Panc1 (cell line): ENCODE measurements around the gene DLL1.

Experiments used
- SIN3A ChIP-seq: IDR thresholded peaks from 2 replicates; pipeline ENCODE4 v1.6.1; 2012; ENCODE audit warnings: low read depth, mild to moderate bottlenecking, low read length, moderate library complexity, borderline replicate concordance; ENCODE audit not compliant: insufficient read depth
- TF ChIP-seq, protein P1 (sequence below): fragments of 450-650 bp; IDR thresholded peaks from 2 replicates; pipeline ENCODE4 v1.5.1; 2017; ENCODE audit warnings: mild to moderate bottlenecking
- TF ChIP-seq, protein P2 (sequence below), 2 experiments: IDR thresholded peaks; 2 replicates each; pipeline ENCODE4 v1.6.1; 2011 to 2012; ENCODE audit warnings: low read depth in 2 of 2, control low read depth in 1 of 2, low read length in 1 of 2, mild to moderate bottlenecking in 1 of 2, moderate library complexity in 1 of 2; ENCODE audit not compliant: insufficient read depth in 1 of 2

DNA sequence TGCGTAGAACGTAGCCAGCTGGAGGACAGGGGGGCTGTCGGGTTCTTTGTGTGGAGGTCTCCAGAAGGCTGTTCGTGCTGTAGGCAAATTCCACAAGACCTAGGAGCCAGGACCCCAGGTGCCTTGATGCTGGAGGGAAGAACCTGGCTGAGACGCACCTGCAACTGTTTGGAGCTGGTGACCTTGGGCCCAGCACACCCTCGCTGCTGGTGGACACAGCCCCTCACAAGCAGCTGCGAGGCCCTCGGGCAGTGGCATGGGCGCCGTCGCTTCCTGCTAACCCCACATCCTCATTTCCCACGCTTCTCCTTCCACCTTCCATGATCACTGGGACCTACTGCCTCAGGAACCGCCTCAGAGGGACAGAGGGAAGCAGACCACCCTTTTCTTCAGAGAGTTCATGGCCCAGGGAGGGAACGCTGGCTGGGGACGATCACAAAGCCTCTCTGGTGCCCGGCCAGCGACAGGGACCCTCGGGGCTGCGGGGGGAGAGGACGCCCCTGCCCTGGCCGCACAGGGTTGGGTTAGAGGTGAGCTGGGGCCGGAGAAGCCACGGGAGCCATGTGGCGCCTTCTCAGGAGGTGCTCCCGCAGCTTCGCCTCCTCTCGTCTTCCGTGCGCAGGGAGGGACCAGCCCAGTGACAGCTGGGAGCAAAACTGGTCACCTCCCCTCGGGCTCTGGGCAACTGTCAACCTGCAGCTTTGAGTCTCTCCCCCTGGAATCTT is 18.4 kb downstream of the DLL1 start:
- no peak for TF ChIP-seq SIN3A
- TF ChIP-seq, protein P1, sequence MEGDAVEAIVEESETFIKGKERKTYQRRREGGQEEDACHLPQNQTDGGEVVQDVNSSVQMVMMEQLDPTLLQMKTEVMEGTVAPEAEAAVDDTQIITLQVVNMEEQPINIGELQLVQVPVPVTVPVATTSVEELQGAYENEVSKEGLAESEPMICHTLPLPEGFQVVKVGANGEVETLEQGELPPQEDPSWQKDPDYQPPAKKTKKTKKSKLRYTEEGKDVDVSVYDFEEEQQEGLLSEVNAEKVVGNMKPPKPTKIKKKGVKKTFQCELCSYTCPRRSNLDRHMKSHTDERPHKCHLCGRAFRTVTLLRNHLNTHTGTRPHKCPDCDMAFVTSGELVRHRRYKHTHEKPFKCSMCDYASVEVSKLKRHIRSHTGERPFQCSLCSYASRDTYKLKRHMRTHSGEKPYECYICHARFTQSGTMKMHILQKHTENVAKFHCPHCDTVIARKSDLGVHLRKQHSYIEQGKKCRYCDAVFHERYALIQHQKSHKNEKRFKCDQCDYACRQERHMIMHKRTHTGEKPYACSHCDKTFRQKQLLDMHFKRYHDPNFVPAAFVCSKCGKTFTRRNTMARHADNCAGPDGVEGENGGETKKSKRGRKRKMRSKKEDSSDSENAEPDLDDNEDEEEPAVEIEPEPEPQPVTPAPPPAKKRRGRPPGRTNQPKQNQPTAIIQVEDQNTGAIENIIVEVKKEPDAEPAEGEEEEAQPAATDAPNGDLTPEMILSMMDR: no peak
- TF ChIP-seq, protein P2, sequence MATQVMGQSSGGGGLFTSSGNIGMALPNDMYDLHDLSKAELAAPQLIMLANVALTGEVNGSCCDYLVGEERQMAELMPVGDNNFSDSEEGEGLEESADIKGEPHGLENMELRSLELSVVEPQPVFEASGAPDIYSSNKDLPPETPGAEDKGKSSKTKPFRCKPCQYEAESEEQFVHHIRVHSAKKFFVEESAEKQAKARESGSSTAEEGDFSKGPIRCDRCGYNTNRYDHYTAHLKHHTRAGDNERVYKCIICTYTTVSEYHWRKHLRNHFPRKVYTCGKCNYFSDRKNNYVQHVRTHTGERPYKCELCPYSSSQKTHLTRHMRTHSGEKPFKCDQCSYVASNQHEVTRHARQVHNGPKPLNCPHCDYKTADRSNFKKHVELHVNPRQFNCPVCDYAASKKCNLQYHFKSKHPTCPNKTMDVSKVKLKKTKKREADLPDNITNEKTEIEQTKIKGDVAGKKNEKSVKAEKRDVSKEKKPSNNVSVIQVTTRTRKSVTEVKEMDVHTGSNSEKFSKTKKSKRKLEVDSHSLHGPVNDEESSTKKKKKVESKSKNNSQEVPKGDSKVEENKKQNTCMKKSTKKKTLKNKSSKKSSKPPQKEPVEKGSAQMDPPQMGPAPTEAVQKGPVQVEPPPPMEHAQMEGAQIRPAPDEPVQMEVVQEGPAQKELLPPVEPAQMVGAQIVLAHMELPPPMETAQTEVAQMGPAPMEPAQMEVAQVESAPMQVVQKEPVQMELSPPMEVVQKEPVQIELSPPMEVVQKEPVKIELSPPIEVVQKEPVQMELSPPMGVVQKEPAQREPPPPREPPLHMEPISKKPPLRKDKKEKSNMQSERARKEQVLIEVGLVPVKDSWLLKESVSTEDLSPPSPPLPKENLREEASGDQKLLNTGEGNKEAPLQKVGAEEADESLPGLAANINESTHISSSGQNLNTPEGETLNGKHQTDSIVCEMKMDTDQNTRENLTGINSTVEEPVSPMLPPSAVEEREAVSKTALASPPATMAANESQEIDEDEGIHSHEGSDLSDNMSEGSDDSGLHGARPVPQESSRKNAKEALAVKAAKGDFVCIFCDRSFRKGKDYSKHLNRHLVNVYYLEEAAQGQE (IDR thresholded peaks at IDR 0.05; ENCODE audit: insufficient read depth in 1 of 2, low read depth in 2 of 2, low read length in 1 of 2): no peak
